SU-DHL-6 (cell line): ENCODE results near the gene YIF1A.

Experiments used
- H2AFZ ChIP-seq: fragments of 200-600 bp; sonication (generic); 2 replicates; pipeline ENCODE4 v1.6.1; 2014; ENCODE audit warnings: low read depth, mild to moderate bottlenecking, moderate library complexity, mixed read lengths, antibody characterized with exemption, low read length; ENCODE audit not compliant: severe bottlenecking
- H3F3A ChIP-seq: fragments of 200-600 bp; shearing (Covaris generic); 2 replicates; pipeline ENCODE4 v1.6.0; 2016; ENCODE audit warnings: antibody characterized with exemption, mild to moderate bottlenecking; ENCODE audit not compliant: insufficient read depth
- H3K27ac ChIP-seq: fragments of 200-600 bp; sonication (generic); 2 replicates; pipeline ENCODE4 v1.5.1; 2016; ENCODE audit warnings: low read depth, mild to moderate bottlenecking, low read length, moderate library complexity, mixed read lengths
- H3K27me3 ChIP-seq: fragments of 200-600 bp; sonication (generic), shearing (Covaris generic); 2 replicates; pipeline ENCODE4 v1.6.0; 2014; ENCODE audit warnings: mild to moderate bottlenecking, low read length
- H3K36me3 ChIP-seq: fragments of 200-600 bp; sonication (generic); 2 replicates; pipeline ENCODE4 v1.6.1; 2014; ENCODE audit warnings: mild to moderate bottlenecking, low read length, mixed read lengths
- H3K4me2 ChIP-seq: fragments of 300-600, 200-600 bp; shearing (Covaris generic), sonication (generic); 2 replicates; pipeline ENCODE4 v1.6.0; 2014; ENCODE audit warnings: low read length, low read depth, mild to moderate bottlenecking; ENCODE audit not compliant: poor library complexity, severe bottlenecking
- H3K4me3 ChIP-seq: fragments of 200-600 bp; sonication (generic); 2 replicates; pipeline ENCODE4 v1.5.1; 2014; ENCODE audit warnings: antibody characterized with exemption, low read length, mild to moderate bottlenecking, mixed read lengths; ENCODE audit not compliant: insufficient read depth, poor library complexity, severe bottlenecking
- H3K79me2 ChIP-seq: fragments of 200-600 bp; sonication (generic); 2 replicates; pipeline ENCODE4 v1.6.1; 2014; ENCODE audit warnings: mild to moderate bottlenecking, low read length, moderate library complexity; ENCODE audit not compliant: insufficient read depth
- H3K9ac ChIP-seq: fragments of 200-600 bp; sonication (generic); 2 replicates; pipeline ENCODE4 v1.7.0; 2014; ENCODE audit warnings: mild to moderate bottlenecking, low read length
- H3K9me2 ChIP-seq: fragments of 200-600 bp; sonication (generic); replicated peaks from 2 replicates; pipeline ENCODE4 v1.6.1; 2014; ENCODE audit warnings: low read length; ENCODE audit not compliant: insufficient read depth
- H3K9me3 ChIP-seq: fragments of 200-600 bp; sonication (generic); 2 replicates; pipeline ENCODE4 v1.6.1; 2014; ENCODE audit warnings: low read length, mixed read lengths; ENCODE audit not compliant: insufficient read depth
- H4K20me1 ChIP-seq: fragments of 200-600 bp; sonication (generic); 2 replicates; pipeline ENCODE4 v1.6.1; 2014; ENCODE audit warnings: low read depth, mild to moderate bottlenecking, antibody characterized with exemption, low read length, moderate library complexity, mixed read lengths
- CTCF ChIP-seq: fragments of 200-600 bp; sonication (generic); IDR thresholded peaks from one replicate; pipeline ENCODE4 v1.5.1; 2017; ENCODE audit warnings: antibody characterized with exemption, mild to moderate bottlenecking, low read length, moderate library complexity; ENCODE audit not compliant: insufficient read depth, poor library complexity, severe bottlenecking
- EZH2phosphoT487 ChIP-seq: fragments of 200-600 bp; sonication (generic), shearing (Covaris generic); conservative IDR thresholded peaks from 2 replicates; pipeline ENCODE4 v1.6.1; 2018; ENCODE audit warnings: mild to moderate bottlenecking, antibody characterized with exemption, low read length, moderate library complexity, mixed read lengths

YIF1A gene

GRCh38 chr11:66235141-66235540, 53.8 kb downstream of the YIF1A start:
- Histone ChIP-seq H3K9me2 (no peaks in the 10 kb centered on the region), H3K4me3 (no peak overlapping the region), H3K9ac (no peak overlapping the region), H4K20me1 (no peaks in the 10 kb centered on the region), H3F3A (no peaks in the 10 kb centered on the region), H3K9me3 (no peaks in the 10 kb centered on the region), H3K4me2 (no peak overlapping the region), H3K79me2 (no peaks in the 10 kb centered on the region), H3K27ac (no peak overlapping the region), H3K36me3 (no peaks in the 10 kb centered on the region), H3K27me3 (no peaks in the 10 kb centered on the region), H2AFZ (no peak overlapping the region)
- TF ChIP-seq EZH2phosphoT487 (no peak), CTCF (no peak)
